OCI-LY1 (cell line): ENCODE data around the gene IL12RB1.

Experiments
- H2AFZ ChIP-seq: fragments of 200-600 bp; sonication (generic), shearing (Covaris generic); 2 replicates; pipeline ENCODE4 v1.6.0; 2014; ENCODE audit warnings: antibody characterized with exemption, mild to moderate bottlenecking, low read length
- H3F3A ChIP-seq: fragments of 200-600 bp; sonication (generic), shearing (Covaris generic); 2 replicates; pipeline ENCODE4 v1.6.0; 2014; ENCODE audit warnings: mild to moderate bottlenecking, antibody characterized with exemption, low read length, moderate library complexity; ENCODE audit not compliant: insufficient read depth
- H3K27ac ChIP-seq: fragments of 200-600 bp; sonication (generic); 2 replicates; pipeline ENCODE4 v1.5.1; 2014; ENCODE audit warnings: low read length, mixed run types, mild to moderate bottlenecking, low read depth; ENCODE audit not compliant: poor library complexity, severe bottlenecking
- H3K27me3 ChIP-seq: fragments of 200-600 bp; sonication (generic); 2 replicates; pipeline ENCODE4 v1.6.0; 2014; ENCODE audit warnings: antibody characterized with exemption, mild to moderate bottlenecking, low read length, moderate library complexity; ENCODE audit not compliant: insufficient read depth
- H3K36me3 ChIP-seq: fragments of 200-600 bp; sonication (generic); 2 replicates; pipeline ENCODE4 v1.6.1; 2014; ENCODE audit warnings: mild to moderate bottlenecking, antibody characterized with exemption, low read length, moderate library complexity, mixed read lengths; ENCODE audit not compliant: insufficient read depth
- H3K4me1 ChIP-seq: fragments of 200-600 bp; sonication (generic); 2 replicates; pipeline ENCODE4 v1.5.1; 2014; ENCODE audit warnings: mild to moderate bottlenecking, low read length, moderate library complexity; ENCODE audit not compliant: insufficient read depth, severe bottlenecking
- H3K4me2 ChIP-seq: fragments of 200-600 bp; sonication (generic), shearing (Covaris generic); 2 replicates; pipeline ENCODE4 v1.6.1; 2014; ENCODE audit warnings: low read length
- H3K4me3 ChIP-seq: fragments of 200-600 bp; sonication (generic); 2 replicates; pipeline ENCODE4 v1.5.1; 2014; ENCODE audit warnings: low read length, low read depth, mild to moderate bottlenecking, mixed read lengths; ENCODE audit not compliant: poor library complexity, severe bottlenecking
- H3K79me2 ChIP-seq: fragments of 200-600 bp; shearing (Covaris generic); 2 replicates; pipeline ENCODE4 v1.6.1; 2016; ENCODE audit warnings: mixed run types, low read length, mixed read lengths; ENCODE audit not compliant: insufficient read depth
- H3K9ac ChIP-seq: fragments of 200-600 bp; sonication (generic), shearing (Covaris generic); 2 replicates; pipeline ENCODE4 v1.6.1; 2014; ENCODE audit warnings: mild to moderate bottlenecking, low read length, mixed read lengths
- H3K9me2 ChIP-seq: fragments of 200-600 bp; sonication (generic), shearing (Covaris generic); 2 replicates; pipeline ENCODE4 v1.6.1; 2014; ENCODE audit warnings: low read depth, mild to moderate bottlenecking, low read length, mixed read lengths
- H3K9me3 ChIP-seq: fragments of 200-600 bp; shearing (Covaris generic); 2 replicates; pipeline ENCODE4 v1.6.1; 2014; ENCODE audit warnings: low read length, mixed read lengths
- H4K20me1 ChIP-seq: fragments of 200-600 bp; sonication (generic), shearing (Covaris generic); 2 replicates; pipeline ENCODE4 v1.6.0; 2016; ENCODE audit warnings: mild to moderate bottlenecking, low read length; ENCODE audit not compliant: insufficient read depth
- EZH2 ChIP-seq: fragments of 200-600 bp; sonication (generic), shearing (Covaris generic); IDR thresholded peaks from 2 replicates; pipeline ENCODE4 v1.8.0; 2017; ENCODE audit warnings: borderline replicate concordance, mixed run types, mild to moderate bottlenecking, antibody characterized with exemption, low read length, moderate library complexity, mixed read lengths
- TF ChIP-seq, protein P1 (sequence below): fragments of 200-600 bp; sonication (generic), shearing (Covaris generic); IDR thresholded peaks from 2 replicates; pipeline ENCODE4 v1.5.1; 2017; ENCODE audit warnings: mild to moderate bottlenecking, antibody characterized with exemption, low read length, moderate library complexity, mixed read lengths

The IL12RB1 gene

GRCh38 chr19:18051887-18052286, 34.8 kb downstream of the IL12RB1 start:
- no peak overlapping the region for H3K4me2 ChIP-seq
- H3K9ac ChIP-seq, result no peak overlapping the region
- no peaks in the 10 kb centered on the region for H4K20me1 ChIP-seq
- no peaks in the 10 kb centered on the region for H3F3A ChIP-seq
- no peaks in the 10 kb centered on the region for H3K27me3 ChIP-seq
- H2AFZ ChIP-seq, result no peak overlapping the region
- H3K4me1 ChIP-seq, result peaks cover 8% of the 10 kb centered on the region
- H3K79me2 ChIP-seq, result no peaks in the 10 kb centered on the region
- H3K27ac ChIP-seq, result no peak overlapping the region
- H3K9me3 ChIP-seq, result no peaks in the 10 kb centered on the region
- no peak overlapping the region for H3K4me3 ChIP-seq
- no peaks in the 10 kb centered on the region for H3K36me3 ChIP-seq
- no peaks in the 10 kb centered on the region for H3K9me2 ChIP-seq
- TF ChIP-seq, protein P1, sequence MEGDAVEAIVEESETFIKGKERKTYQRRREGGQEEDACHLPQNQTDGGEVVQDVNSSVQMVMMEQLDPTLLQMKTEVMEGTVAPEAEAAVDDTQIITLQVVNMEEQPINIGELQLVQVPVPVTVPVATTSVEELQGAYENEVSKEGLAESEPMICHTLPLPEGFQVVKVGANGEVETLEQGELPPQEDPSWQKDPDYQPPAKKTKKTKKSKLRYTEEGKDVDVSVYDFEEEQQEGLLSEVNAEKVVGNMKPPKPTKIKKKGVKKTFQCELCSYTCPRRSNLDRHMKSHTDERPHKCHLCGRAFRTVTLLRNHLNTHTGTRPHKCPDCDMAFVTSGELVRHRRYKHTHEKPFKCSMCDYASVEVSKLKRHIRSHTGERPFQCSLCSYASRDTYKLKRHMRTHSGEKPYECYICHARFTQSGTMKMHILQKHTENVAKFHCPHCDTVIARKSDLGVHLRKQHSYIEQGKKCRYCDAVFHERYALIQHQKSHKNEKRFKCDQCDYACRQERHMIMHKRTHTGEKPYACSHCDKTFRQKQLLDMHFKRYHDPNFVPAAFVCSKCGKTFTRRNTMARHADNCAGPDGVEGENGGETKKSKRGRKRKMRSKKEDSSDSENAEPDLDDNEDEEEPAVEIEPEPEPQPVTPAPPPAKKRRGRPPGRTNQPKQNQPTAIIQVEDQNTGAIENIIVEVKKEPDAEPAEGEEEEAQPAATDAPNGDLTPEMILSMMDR, result no peak
- no peak for TF ChIP-seq EZH2

DNA sequence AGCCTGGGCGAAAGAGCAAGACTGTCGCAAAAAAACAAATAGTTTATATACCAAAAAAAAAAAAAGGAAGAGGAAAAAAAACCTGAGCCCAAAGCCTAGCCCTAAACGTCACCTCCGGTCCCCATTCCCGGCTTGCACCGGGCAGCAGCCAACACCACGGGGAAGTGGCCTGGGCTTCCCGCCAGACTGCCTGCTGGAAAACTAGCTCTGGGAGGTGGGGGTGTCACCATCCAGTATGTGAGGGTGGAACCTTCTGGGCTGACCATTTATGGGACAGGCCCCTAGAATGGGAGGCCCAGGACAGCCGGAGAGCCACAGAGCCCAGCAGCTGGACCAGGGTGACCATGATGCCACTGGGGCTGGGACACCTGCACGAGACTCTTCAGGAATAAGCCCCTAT, 37.3 kb downstream of the IL12RB1 start:
- no peaks in the 10 kb centered on the region for H3K9me3 ChIP-seq
- H3K9me2 ChIP-seq, result no peaks in the 10 kb centered on the region
- H3F3A ChIP-seq, result no peaks in the 10 kb centered on the region
- H4K20me1 ChIP-seq, result no peaks in the 10 kb centered on the region
- H3K27me3 ChIP-seq, result no peaks in the 10 kb centered on the region
- H3K4me2 ChIP-seq, result no peak overlapping the region
- no peak overlapping the region for H3K9ac ChIP-seq
- peak overlapping the region; percentile 20 for H3K27ac ChIP-seq
- no peak for TF ChIP-seq EZH2
- TF ChIP-seq, protein P1, result no peak
- H2AFZ ChIP-seq, result no peak overlapping the region
- H3K4me3 ChIP-seq, result no peak overlapping the region
- H3K79me2 ChIP-seq, result no peaks in the 10 kb centered on the region
- no peaks in the 10 kb centered on the region for H3K36me3 ChIP-seq
- H3K4me1 ChIP-seq, result peaks cover 25% of the 10 kb centered on the region

DNA sequence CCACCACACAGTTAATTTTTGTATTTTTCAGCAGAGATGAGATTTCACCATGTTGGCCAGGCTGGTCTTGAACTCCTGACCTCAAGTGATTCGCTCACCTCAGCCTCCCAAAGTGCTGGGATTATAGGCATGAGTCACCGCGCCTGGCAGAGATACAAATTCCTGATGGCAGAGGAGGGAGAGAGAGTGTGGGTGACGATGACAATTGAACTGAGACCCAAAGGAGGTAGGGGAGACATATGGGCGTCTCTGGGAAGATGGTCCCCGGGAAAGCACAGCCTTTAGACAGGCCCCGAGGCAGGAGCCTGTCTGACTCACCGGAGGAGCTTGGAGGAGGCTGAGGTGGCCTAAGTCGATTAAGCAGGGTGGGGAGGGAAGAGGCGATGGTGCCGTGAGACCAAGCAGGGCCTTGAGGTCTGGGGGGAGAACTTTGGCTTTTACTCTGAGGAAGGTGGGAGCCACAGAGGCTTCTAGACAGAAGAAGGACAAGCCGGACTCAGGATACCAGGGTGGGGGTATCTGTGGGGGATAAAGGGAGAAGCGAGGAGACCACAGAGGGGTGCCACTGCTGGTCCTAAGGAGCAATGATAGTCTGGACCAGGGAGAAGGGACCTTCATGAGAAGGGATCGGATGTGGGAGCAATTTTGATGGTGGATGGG, 40.5 kb downstream of the IL12RB1 start:
- Histone ChIP-seq H2AFZ (no peak overlapping the region), H3K9me2 (no peaks in the 10 kb centered on the region), H3K27me3 (no peaks in the 10 kb centered on the region), H3K9ac (no peak overlapping the region), H3K36me3 (no peaks in the 10 kb centered on the region), H3F3A (peaks cover 7% of the 10 kb centered on the region; the same call in 1 of the 2 replicates), H3K4me2 (no peak overlapping the region), H3K4me3 (no peak overlapping the region), H4K20me1 (no peaks in the 10 kb centered on the region), H3K9me3 (0 out of 2 replicates have a peak, but pooled peaks cover 4% of the 10 kb centered on the region), H3K79me2 (no peaks in the 10 kb centered on the region), H3K27ac (peak overlapping the region; percentile 99), H3K4me1 (peaks cover 28% of the 10 kb centered on the region)
- TF ChIP-seq EZH2, result no peak
- TF ChIP-seq, protein P1, result no peak
